Stimulated activated CD8-positive, alpha-beta memory T cell treated with anti-CD3 and anti-CD28 coated beads, Interleukin-12 subunit alpha, Interleukin-12 subunit beta, amount 100 ng/mL, for 1 hour (primary cell): Measurements from ENCODE around the gene ADAMTS17.

ENCODE experiments used
- DNase-seq: peaks from one replicate; pipeline ENCODE4 v3.0.0-alpha.2; 2020; ENCODE audit warnings: low read depth

ADAMTS17 gene

DNA sequence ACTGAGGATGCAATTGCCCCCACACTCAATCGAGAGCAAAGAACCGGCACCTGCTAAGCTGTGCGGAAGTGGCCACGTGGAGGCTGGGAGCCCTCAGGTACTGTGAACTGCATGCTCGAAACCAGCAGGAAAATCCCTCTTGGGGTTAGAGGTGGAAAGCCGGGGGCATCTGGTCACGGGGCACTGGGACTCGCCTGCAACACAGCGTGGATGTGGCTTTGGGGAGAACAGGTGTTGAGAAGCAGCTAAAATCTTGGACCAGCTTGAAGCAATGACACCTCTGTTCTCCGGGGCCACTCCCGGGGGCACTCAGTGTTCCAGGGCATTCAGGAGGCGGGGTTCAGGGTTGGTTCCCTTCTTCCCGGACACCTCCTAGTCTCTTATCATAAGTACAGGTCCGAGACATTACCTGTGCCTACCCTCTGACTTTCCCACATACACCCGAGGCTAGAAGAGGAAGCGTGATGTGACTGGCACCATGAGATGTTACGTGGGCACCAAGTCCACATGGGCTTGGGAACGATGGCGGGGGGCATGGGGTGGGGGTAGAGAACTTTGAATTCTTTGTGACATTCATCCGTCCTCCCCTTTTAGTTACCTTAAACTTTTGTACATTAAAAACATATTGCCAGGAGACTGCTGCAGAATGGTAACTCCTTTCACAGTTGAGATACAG, 172.0 kb downstream of the ADAMTS17 start:
- no peak for DNase-seq

DNA sequence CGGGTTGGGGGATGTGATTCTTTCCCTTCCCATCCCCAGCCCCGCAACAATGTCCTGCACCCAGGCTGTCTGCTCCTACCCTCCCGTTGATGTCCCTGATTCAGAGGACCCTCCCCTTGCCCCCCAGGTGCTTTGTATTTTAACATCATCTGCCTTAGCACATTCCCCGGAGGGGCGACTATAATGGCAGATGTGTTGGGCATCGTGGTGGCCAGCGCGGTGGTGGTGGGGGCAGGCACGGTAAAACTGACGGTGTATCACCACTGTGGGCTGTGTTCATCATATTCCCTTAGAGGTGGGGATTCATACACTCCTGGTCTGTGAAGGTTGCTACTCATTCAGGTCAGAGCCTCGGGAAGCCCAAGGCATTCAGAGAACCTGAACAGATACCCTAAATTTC, 173.0 kb downstream of the ADAMTS17 start:
- DNase-seq: no peak

DNA sequence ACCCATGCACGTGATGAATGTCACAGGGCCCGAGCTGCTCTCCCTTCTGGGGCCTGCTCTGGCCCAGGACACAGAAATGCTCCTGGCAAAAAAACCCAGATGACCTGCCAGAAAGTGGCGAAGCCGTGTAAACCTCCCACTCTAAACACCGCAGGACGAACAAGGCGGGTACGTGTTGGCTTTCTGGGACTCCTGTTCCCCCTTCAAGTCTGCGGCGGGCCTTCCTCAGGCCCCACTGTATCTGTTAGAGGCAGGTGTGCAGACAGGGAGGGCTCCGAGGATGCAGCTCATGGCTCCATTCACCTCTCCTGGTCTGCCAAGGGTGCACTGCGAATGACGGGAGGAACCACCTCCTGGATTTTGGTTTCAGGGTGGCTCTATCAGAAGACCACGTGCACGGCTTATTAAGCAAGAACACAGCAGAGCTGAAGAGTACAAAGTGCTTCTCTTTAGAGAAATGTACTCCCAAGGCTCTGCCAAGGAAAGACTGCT, 173.8 kb downstream of the ADAMTS17 start:
- no peak for DNase-seq

DNA sequence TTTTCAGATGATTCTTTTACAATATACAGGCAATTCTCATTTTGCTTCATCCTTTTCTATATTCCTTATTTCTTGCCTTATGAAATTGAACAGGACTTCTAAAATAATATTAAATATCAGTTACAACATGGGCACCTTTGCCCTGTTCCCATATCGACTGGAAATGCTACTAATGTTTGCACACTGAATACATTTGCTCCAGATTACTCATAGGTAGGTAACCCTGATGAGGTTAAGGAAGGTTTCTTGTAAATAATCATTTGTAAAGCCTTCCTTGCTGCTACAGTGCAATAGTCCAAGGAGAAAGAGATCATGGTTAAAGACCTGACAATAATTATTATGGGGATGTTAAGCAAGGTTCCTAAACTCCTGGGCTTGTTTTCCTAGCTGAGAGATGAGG, 175.5 kb downstream of the ADAMTS17 start:
- DNase-seq: no peak

DNA sequence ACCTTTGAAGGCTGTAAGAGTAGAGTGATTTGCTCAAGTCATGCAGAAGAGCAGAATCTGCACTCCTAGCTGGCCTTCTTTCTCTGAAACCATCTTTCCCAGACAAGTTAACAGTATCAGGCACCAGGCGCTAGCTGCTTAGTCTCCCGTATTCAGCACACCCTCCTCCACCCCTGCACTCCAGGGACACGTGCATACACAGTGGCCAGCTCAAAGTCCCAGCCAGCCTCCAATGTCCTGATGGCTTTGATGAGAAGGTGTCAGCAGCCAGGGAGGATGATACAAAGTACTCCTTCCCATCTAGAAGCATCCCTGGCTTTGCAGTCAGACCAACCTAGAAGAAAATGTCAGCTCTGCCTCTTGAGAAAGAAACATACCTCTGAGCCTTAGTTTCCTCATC, 177.8 kb downstream of the ADAMTS17 start:
- DNase-seq: no peak

DNA sequence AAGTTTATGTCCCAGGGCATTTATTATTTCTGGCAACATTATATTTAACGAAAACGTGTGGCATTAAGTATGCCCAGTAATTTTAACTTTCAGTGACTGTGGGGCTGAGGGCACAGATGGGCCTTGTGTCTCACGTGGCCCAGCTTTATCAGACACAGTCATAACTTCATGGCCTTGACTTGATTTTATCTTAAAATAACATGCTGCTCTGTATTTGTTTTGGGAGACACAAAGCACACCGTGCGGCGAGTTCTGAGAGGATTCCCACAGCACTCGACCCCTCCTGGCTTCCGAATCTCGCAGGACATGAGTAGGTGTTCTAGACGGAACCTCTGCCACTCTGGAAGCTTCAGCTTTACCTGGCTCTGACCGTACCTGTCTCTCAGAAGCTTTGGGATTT, 180.8 kb downstream of the ADAMTS17 start:
- DNase-seq: no peak

DNA sequence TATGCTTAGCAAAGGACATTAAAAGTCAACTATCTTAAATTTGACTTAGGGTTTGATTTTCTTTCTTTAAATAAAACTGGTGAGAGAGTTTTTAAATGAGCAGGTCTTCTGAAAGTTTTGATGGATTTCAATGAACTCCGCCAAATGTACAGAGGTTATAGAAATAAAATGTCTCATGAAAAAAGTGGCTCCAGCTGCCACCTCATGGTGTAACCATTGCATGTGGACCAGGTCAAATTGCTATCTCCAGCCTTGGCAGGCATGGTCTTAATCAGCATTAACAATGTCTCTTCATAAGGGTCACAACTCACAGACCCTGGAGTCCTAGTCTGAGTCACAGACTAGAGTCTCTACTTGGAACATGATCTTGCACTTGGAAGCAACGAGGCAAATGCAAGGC, 182.3 kb downstream of the ADAMTS17 start:
- DNase-seq: no peak

DNA sequence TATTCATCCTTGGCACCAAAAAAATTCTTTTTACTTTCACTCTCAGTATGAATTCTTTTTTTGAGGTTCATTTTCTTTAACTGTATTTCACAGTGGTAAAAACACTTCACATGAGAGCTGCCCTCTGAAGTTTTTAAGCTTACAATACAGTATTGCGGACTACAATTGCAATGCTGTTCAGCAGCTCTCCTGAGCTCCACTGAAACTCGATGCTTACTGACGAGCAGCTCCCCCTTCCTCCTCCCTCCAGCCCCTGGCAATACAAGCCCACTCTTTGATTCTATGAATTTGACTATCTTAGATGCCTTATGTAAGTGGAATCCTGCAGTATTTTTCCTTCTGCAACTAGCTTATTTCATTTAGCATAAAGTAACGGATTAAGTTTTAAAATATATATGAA, 183.4 kb downstream of the ADAMTS17 start:
- no peak for DNase-seq

DNA sequence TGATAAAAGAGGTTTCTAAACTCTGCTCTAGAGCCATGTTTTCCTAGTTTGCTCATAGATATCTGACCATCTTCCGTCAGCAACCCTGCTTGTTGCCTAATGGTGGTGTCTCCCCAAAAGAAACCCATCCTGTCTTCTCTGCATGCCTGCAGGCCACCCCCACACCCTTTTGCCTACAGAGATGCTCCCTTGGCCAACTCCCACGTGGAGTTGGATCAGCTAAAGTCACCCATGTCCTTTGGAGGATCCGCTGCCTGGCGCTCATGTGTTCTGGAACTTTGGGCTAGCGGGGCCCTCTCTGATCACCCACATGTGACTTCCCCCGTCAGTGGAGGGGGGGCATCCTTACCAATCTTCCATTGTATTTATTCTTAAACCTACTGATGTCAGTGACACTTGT, 185.6 kb downstream of the ADAMTS17 start:
- no peak for DNase-seq

DNA sequence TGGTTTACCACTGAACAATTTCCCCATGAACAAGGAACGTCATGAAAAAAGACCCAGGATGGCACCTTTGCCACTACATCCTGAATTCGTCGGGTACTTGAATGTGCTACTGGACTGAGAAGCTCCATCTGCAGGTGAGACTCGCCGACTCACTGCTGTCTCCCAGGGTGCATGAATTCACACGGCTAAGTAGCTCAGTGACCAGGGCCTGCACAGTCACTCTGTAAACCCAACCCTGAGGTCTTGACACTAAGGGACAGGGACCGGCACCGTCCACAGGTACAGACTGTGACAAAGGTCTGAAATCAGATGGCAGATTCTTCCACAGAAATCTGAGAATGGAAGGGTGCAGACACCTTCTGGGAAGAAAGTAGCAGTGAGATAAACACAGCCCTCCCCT, 187.4 kb downstream of the ADAMTS17 start:
- DNase-seq: no peak

DNA sequence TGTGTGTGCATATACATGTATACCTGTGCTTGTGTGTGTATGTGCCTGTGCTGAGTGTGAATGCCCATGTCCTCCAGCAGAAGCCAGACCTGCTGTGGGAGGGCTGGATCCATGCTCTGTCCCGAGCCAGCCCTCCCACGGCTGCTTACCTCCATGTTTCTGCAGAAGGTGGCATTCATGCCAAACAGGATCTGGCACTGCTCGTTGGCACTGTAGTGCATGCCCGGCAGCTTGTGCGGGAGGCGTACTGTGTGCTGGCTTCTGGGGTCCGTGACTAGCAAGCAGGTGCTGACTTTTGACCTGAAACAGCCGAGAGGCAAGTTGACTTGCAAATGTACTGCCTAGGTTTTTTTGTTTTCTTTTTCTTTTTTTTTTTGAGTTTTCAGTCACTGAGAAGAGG, 189.3 kb downstream of the ADAMTS17 start:
- DNase-seq: no peak

DNA sequence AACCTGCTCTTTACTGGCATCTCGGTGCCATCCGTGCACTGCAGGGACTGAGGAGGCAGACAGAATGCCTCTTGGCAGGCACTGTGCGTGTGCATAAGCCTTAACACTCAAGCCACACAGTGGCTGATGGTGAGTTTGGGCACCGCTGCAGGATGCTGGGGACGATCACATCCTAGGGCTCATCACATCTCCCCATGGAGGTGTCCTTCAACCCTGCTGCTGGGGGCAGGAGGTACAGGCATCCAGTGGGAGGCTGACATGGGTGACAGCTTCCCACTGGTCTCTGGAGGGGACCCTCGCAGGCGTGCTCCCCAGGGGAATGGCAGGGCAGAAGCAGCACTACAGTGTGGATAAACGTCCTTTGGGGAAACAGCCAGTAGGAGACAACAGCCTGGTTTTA, 190.9 kb downstream of the ADAMTS17 start:
- DNase-seq: no peak

DNA sequence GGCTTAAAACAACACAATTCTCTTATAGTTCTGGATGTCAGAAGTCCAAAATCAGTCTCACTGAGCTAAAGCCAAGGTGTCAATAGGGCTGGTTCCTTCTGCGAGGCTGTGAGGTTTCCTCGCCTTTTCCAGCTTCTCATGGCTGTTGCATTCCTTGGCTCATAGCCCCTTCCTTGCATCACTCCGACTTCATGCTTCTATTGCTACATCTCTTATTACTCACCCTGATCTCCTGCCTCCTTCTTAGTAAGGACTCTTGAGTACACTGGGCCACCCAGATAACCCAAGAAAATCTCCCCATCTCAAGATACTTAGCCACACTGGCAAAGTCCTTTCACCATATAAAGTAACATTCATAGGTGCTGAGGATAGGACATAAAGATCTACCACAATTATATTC, 193.9 kb downstream of the ADAMTS17 start:
- no peak for DNase-seq

DNA sequence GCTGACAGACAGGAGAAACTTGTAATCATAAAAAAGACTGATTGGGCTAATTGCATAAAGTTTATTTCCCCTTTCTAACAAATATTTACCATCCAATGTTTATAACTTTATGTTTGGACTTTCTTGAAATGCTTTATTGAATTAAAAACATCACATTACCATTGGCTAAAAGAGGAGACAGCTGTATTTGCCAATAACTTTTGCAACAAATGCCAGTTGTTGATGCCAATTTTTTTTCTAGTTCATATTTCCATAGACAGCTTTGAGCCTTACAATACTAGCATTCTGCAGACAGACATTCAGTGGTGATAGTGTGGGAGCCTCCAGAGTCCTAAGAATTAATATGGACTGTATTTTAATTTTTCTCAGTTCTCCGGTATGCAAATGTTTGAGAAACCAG, 198.4 kb downstream of the ADAMTS17 start:
- DNase-seq: no peak

DNA sequence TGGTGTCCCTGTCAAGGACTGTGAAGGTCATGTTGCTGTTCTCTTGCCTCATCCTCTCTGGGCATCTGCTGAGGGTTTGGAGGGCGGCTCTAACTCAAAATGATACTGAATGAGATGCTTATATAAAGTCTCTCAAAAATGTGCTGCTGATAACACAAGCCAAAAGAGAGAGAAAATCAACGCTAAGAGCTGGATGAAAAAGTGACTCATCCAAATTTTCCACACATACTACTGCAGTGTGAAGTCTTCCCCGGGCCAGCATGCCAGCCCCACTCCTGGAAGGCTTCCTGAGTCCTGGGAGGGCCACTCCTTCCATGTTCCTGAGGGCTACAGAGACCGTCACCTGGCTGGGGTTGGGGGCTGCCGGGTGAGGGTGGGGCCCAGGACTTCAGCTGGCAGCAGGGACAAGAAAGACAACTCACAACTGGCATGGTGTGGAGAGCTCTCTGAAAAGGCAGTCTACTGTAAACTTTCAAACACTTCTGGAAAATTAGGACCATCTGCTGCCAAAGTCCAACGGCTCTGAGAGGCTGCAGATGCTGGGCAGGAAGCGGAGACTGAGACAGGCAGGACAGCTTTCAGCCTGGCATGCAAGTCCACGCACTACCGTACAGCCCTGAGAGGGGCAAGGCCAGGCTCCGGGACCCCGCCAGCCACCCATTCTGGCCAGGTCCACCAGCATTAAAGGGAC, 200.3 kb downstream of the ADAMTS17 start:
- DNase-seq: no peak

DNA sequence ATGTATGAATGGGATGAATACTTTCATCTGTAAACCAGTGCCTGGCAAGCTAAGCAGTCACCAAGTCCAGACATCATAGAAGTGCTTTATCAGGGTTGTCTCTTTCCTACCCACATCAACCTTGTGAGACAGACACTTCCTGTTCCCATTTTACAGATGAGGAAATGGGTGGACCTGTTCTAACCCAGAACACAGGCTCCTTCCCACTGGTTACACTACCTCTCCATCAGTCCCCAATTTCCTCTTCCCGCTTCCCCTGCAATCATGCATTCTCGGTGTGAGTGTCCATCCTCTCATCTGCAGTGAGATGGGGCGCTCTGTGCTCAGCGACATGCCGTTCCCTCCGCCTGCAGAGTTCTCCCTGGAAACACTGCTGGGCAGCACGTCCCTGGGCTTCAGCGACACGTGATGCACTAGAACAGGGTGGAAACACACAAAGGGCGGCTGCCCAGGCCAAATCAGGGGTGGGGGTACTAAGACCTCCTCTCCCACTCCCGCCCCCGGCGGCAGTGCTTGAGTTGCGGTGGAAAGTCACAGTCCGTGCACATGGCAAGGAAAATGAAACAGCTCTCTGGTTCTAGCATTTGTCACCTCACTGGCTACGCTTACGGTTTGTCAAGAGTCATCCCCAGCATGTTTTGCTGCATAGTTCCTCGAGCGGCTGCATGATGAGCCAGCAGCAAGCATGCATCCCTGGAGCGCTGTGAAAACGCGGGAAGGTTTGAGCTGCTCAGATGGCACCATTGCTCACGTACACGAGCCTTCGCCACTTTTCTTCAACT, 201.1 kb downstream of the ADAMTS17 start:
- DNase-seq: no peak

DNA sequence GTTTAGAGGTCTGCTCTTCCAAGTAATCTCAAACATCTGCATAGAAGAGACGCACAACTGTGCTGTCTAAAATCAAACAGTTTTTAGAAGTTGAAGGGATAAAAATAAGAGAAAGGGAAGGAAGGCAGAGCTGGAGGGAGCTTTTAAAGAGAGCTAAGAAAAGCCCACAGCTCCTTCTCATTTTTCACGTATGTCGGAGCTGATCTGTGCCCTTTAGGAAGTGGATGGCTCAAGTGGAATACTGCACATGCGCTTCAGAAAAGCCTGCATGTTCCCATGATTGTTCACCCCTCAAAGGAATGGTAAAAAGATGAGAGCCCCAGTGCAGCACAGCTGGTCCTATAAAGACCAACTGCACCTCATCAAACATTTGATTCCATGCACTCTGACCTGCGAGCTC, 207.2 kb downstream of the ADAMTS17 start:
- DNase-seq: no peak

DNA sequence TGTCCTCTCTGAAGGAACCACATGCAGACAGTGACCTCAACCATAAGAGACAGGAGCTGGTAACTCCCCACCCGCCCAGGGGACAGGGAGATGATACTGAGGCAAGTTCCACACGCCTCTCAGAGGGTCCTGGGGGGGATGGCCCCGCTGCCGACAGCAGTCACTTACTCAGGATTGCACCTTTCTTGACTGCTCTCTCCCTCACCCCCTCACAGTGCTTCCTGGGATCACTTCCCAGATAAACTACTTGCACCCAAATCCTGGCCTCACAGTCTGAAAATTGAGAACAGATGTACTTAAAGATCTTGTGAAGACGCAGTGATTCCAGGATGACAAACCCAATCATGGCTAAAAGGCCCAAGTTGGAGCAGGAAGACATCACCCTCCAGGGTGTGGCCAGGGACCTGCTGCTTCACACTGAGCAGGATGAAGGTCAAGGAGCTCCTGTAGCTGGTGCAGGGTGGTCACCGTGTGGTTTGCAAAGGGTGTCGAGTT, 207.6 kb downstream of the ADAMTS17 start:
- DNase-seq: no peak

DNA sequence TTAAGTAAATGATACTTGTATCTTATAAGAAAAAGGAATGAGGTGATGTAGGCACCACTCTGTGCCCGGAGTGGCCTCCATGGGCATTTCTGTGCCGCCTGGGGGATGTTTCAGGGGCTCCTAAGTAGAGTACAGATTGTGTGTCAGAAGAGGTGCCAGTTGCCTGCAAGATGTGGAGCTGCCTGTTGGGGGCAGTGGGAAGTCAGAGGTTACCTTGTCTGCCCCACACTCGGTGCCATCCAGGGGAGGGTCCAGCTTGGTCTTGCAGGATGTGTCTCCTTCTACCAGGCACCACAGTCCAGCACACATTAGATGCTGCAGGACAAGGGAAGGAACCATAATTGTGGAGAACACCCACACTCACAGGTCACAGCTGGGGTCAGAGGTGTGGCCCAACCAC, 208.8 kb downstream of the ADAMTS17 start:
- no peak for DNase-seq

DNA sequence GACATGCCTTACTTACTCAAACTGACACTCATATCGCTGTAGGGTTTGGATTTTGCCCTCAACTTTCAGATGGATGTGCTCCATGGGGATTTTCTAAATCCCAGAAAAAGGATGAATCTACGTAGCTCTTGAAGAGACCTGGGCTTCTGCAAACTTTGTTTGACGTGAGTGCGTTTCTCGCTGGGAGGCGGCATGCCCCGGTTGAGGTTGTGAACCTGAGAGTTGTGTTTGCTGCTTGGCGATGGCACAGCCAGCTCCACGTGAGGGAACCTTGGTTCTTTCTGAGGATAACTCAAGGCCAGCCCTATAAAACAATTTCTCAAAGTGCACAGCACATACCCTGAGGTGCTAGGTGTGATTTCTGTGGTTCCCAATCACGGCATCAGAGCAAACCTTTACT, 209.5 kb downstream of the ADAMTS17 start:
- DNase-seq: no peak

DNA sequence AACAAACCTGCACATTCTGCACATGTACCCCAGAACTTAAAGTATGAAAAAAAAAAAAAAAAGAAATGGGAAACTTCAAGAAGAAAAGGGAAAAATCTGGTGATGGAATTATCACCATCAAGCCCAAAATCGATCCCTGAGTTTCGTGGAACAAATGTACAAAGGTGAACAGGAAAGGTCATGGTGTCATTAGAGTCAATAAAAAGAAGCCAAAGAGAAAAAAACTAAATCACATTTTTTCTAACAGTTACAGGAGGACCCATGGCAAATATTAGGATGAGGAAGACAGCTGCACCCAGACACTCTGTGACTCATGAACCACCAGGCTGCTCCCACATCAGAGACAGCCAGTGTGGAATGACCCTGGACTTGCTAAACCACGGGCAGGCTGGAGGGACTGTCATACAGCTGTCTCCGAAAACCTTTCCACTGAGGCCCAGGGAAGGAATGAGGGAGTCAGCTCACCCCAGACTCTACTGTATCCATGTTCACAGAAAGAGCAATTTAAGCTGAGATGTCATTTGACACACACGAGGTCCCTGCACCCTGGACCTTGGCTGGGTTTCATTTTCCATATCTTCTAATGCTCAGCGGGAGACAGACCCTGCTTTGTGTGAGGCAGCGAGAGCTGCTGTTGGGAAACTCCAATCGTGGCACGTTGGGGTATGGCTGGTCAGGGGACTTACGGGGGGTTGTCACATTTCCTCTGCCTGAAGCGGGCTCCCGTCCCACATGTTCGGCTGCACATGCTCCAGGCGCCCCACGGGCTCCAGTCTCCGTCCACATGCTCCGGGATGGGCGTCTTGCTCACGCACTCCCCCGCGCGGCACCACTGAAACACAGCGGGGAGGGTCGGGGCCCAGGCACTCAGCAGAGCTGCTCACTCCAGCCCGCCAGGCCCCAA, 210.2 kb downstream of the ADAMTS17 start:
- DNase-seq: no peak

DNA sequence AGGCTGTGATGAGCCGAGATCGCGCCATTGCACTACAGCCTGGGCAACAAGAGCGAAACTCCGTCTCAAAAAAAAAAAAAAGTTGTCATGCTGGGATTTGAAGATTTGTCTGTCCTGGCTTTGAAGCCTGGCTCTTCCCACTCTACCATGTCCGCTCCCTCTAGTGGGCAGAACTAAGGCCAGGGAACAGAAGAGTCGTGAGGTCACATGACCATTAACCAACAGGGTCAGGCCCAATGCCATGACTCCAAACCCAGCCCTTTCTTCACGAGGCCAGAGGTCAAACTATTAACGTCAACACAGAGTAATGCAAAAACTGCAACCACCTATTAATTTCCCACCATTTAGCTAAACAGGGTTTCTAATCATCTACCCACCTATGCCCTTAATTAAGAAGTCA, 212.1 kb downstream of the ADAMTS17 start:
- no peak for DNase-seq
